Measurements from ENCODE around the gene DCC.

Gene DCC

DNA sequence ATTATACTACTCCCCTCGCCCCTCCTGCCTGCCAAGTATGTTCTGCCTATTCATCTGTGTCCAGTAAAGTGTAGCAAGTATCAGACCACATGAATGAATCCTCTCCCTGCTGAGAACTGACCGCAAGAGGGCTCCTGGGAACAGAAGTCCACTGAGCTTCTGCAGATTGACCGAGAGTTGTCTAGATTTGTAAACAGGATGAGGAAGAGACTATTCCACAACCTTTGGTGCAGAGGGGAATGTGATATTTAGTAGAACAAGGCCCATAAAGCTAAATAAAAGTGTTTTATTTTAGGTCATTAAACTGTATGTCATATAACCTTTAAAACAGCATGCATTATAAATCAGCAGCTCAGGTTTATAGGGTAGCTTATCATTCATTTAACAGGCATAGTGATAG is 377.0 kb downstream of the DCC start:
- no peaks in the 10 kb centered on the region for H3K9me3 ChIP-seq
- no peaks in the 10 kb centered on the region for H3K27me3 ChIP-seq
- no peaks in the 10 kb centered on the region for H3K36me3 ChIP-seq
- DNase-seq: peak; percentile 4
- no peak for TF ChIP-seq CTCF (IDR thresholded peaks at IDR 0.05; ENCODE audit: low read depth, low read length)
- H3K4me1 ChIP-seq: no peaks in the 10 kb centered on the region
- H3K4me3 ChIP-seq (ENCODE audit: low read depth, low read length): no peak overlapping the region

DNA sequence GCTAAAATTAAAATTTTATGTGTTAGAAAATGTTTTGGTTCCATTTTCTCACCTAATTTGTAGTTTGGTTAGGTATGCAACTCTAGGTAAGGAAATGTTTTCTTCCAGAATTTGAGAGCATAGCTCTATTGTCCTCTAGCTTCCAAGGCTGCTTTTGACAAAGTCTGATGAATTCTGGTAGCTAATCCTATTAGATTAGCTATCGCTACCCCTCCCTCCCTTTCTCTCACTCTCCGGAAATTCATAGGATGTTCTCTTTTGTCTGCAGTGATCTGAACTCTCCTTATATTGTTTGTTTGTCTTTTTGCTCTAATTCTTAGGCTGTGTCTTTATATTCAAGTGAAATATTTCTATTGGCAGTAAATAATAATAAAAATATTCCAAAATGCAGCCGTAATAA is 382.9 kb downstream of the DCC start:
- no peak overlapping the region for H3K4me3 ChIP-seq (ENCODE audit: low read depth, low read length)

DNA sequence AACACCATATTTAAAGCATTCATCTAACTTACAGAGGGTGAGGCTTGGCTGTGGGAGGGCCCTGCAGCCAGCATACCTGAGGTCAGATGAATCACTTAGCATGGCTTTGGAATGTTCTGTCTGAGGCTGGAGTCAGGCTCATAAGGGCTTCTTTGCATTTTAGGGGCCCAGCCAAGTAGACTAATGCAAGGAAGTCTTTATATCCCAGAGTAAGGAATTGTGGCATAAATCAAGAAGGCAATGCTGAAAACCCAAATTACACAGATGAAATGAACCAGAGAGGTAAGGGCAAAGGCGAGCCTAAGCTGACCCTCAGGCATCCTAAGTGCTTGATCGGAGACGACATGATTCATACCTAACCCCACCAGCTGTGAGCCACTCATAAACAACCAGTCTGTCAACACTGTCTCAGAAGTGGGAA is 383.6 kb downstream of the DCC start:
- no peak overlapping the region for H3K4me3 ChIP-seq (ENCODE audit: low read depth, low read length)
- no peak for DNase-seq
- TF ChIP-seq CTCF (IDR thresholded peaks at IDR 0.05; ENCODE audit: low read depth, low read length): no peak
- no peaks in the 10 kb centered on the region for H3K27me3 ChIP-seq
- H3K36me3 ChIP-seq: no peaks in the 10 kb centered on the region
- no peaks in the 10 kb centered on the region for H3K9me3 ChIP-seq
- no peaks in the 10 kb centered on the region for H3K4me1 ChIP-seq

More for the DNA sequence above, 382.9 kb downstream of the DCC start:
- no peaks in the 10 kb centered on the region for H3K27me3 ChIP-seq
- H3K4me1 ChIP-seq: no peaks in the 10 kb centered on the region
- no peak for TF ChIP-seq CTCF (IDR thresholded peaks at IDR 0.05; ENCODE audit: low read depth, low read length)
- no peaks in the 10 kb centered on the region for H3K9me3 ChIP-seq
- no peak for DNase-seq
- H3K36me3 ChIP-seq: no peaks in the 10 kb centered on the region

GRCh38 chr18:52730972-52731619 is 391.1 kb downstream of the DCC start:
- Histone ChIP-seq H3K4me1 (no peaks in the 10 kb centered on the region), H3K27me3 (no peaks in the 10 kb centered on the region), H3K4me3 (ENCODE audit: low read depth, low read length) (no peak overlapping the region), H3K36me3 (no peaks in the 10 kb centered on the region), H3K9me3 (no peaks in the 10 kb centered on the region)
- no peak for DNase-seq
- TF ChIP-seq CTCF (IDR thresholded peaks at IDR 0.05; ENCODE audit: low read depth, low read length): no peak

DNA sequence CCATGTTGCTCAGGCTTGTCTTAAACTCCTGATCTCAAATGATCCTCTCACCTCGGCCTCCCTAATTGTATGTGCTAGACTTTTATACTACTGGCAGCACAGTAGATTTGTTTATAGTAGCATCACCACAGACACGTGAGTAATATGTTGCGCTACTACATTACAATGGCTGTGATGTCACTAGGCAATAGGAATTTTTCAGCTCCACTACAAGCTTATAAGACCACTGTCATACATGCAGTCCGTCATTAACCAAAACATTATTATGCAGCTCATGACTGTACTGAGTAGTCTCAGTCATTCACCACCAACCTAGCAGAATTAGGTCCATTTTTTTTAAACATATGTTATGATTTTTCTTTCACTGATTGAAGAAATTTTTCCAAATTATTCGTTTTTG is 398.9 kb downstream of the DCC start:
- H3K4me3 ChIP-seq (ENCODE audit: low read depth, low read length): no peak overlapping the region
- no peaks in the 10 kb centered on the region for H3K27me3 ChIP-seq
- no peaks in the 10 kb centered on the region for H3K4me1 ChIP-seq
- no peaks in the 10 kb centered on the region for H3K36me3 ChIP-seq
- no peak for DNase-seq
- H3K9me3 ChIP-seq: no peaks in the 10 kb centered on the region
- no peak for TF ChIP-seq CTCF (IDR thresholded peaks at IDR 0.05; ENCODE audit: low read depth, low read length)

- Histone ChIP-seq H3K9me3 (no peaks in the 10 kb centered on the region), H3K4me3 (ENCODE audit: low read depth, low read length) (no peak overlapping the region), H3K36me3 (no peaks in the 10 kb centered on the region), H3K27me3 (no peaks in the 10 kb centered on the region), H3K4me1 (no peaks in the 10 kb centered on the region)
- no peak for DNase-seq
- TF ChIP-seq CTCF (IDR thresholded peaks at IDR 0.05; ENCODE audit: low read depth, low read length): no peak
Observed at GRCh38 chr18:52746986-52747385, 407.0 kb downstream of the DCC start.

Data from BE2C (cell line).